GM12864 (cell line): ENCODE measurements around the gene ATG2A.
A peak's percentile ranks its signal among the peaks of the same experiment; 100 is the strongest.

Experiments
- DNase-seq: peaks from one replicate; pipeline ENCODE4 v3.0.0-alpha.2; 2011; ENCODE audit warnings: low read depth
- H3K4me3 ChIP-seq: 2 replicates; pipeline ENCODE4 v1.5.1; 2011; ENCODE audit warnings: mild to moderate bottlenecking, low read depth, low read length, control low read depth
- CTCF ChIP-seq: IDR thresholded peaks from 2 replicates; pipeline ENCODE4 v1.5.1; 2011; ENCODE audit warnings: low read depth, mild to moderate bottlenecking, moderate library complexity, low read length, control low read depth, inconsistent platforms; ENCODE audit errors: missing control alignments

ATG2A gene

GRCh38 chr11:64881476-64881875, 35.5 kb downstream of the ATG2A start:
- no peak for TF ChIP-seq CTCF
- H3K4me3 ChIP-seq = no peak overlapping the region
- DNase-seq = no peak

- DNase-seq = no peak
- peak overlapping the region; percentile 33 for H3K4me3 ChIP-seq
- no peak for TF ChIP-seq CTCF
Measured at GRCh38 chr11:64880240-64881001, 36.6 kb downstream of the ATG2A start.

- peak overlapping the region; percentile 70 for H3K4me3 ChIP-seq
- no peak for DNase-seq
- no peak for TF ChIP-seq CTCF
Measured at GRCh38 chr11:64879244-64879900, 37.6 kb downstream of the ATG2A start.

GRCh38 chr11:64878494-64879243, 38.3 kb downstream of the ATG2A start, which contains the start of gene EHD1:
EHD1 (minus strand) TSS chr11:64878621; CDS start chr11:64878464, 157 bp downstream.
- peak within 1 kb of the TSS; percentile 92 for H3K4me3 ChIP-seq
- peak; percentile 93 for DNase-seq
- TF ChIP-seq CTCF = peak; percentile 55

- no peak for TF ChIP-seq CTCF
- DNase-seq = no peak
Measured at GRCh38 chr11:64878223-64878493, 38.9 kb downstream of the ATG2A start.

GRCh38 chr11:64877390-64878222, 39.4 kb downstream of the ATG2A start:
- TF ChIP-seq CTCF = no peak
- no peak for DNase-seq
- H3K4me3 ChIP-seq = peak overlapping the region; percentile 92

More at GRCh38 chr11:64878223-64878493, 38.9 kb downstream of the ATG2A start:
- peak overlapping the region; percentile 92 for H3K4me3 ChIP-seq
